H1 (cell line): ENCODE results near the gene ADAM22.

Source experiments
- CTCF ChIP-seq, 3 experiments: IDR thresholded peaks; 1 replicate in 2 of 3; 2 replicates in 1 of 3; pipeline versions ENCODE4 v1.5.1 to v1.6.1; 2011; ENCODE audit warnings: low read length in 3 of 3, mild to moderate bottlenecking in 3 of 3, inconsistent platforms in 2 of 3, low read depth in 1 of 3, moderate library complexity in 1 of 3; ENCODE audit not compliant: insufficient read depth in 1 of 3; ENCODE audit errors: control extremely low read depth in 1 of 3
- MAFK ChIP-seq: IDR thresholded peaks from 2 replicates; pipeline ENCODE4 v1.6.1; 2012; ENCODE audit warnings: low read depth, mild to moderate bottlenecking, improper control_type of control experiment, low read length

- TF ChIP-seq CTCF (IDR thresholded peaks at IDR 0.05; ENCODE audit: control extremely low read depth in 1 of 3, insufficient read depth in 1 of 3, low read depth in 1 of 3, low read length in 3 of 3) (no peak), MAFK (no peak)
These were observed 156.2 kb downstream of the ADAM22 start for GRCh38 chr7:88090240-88090639.
